ENCODE results near the gene TMEM258. TPM values are rescaled to one million over a fixed set of nuclear protein-coding genes. Genes with fewer than 3 reads are reported as not detected.

Gene TMEM258
- total RNA-seq, 6 experiments from 2014 or later, result 31.6 to 74.5 (median 55.3) TPM

DNA sequence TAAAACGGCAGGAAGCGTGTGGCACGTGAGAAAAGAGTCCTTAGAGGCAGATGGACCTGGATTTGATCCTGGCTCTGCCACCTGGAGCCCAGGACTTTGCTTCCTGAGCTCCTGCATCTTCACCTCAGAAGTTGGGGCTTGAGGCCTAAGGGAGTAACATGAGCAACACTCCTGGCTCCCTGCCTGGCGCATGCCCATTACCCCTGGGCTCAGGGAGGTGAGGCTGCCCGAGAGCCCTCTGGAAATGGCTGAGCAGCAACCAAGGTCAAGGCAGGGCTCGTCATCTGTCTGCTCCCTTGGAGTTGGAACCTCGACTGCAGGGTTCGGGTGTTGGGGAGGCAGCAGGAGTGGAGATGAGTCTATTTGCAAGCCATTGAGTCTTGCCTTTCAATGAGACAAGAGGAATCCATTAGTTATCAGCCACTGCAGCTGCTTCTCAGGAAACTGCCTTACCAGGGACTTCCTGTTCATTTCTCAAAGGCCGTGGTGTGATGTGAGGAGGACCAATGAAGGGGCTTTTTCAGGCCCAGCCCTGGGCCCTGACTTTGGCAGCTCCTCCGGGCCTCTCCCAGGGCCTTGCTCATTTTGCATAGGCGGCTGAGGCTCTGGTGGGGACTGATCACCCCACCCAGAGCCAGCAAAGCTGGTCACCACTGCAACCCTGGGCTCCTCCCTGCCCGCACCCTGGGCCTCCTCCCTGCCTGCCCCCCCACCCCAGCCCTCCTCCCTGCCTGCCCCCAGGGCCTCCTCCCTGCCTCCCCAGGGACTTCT, 42.1 kb upstream of the TMEM258 start:
- TF ChIP-seq POLR2A (IDR thresholded peaks at IDR 0.05), result no peak
- TF ChIP-seq, protein P1, sequence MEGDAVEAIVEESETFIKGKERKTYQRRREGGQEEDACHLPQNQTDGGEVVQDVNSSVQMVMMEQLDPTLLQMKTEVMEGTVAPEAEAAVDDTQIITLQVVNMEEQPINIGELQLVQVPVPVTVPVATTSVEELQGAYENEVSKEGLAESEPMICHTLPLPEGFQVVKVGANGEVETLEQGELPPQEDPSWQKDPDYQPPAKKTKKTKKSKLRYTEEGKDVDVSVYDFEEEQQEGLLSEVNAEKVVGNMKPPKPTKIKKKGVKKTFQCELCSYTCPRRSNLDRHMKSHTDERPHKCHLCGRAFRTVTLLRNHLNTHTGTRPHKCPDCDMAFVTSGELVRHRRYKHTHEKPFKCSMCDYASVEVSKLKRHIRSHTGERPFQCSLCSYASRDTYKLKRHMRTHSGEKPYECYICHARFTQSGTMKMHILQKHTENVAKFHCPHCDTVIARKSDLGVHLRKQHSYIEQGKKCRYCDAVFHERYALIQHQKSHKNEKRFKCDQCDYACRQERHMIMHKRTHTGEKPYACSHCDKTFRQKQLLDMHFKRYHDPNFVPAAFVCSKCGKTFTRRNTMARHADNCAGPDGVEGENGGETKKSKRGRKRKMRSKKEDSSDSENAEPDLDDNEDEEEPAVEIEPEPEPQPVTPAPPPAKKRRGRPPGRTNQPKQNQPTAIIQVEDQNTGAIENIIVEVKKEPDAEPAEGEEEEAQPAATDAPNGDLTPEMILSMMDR (IDR thresholded peaks at IDR 0.05), result no peak
- H3K4me1 ChIP-seq, result peaks cover 0 to 15% (median 7%) of the 10 kb centered on the region in 4 donors
- DNase-seq, result no peak
- intact Hi-C loops (cut with DNase I), result no loop called here
- 69% methylated on average over 3 of the region's 12 CpGs for WGBS (ENCODE audit: insufficient coverage, low coverage, low lambda C conversion rate, missing lambda C conversion rate)
- H3K36me3 ChIP-seq, result no peaks in the 10 kb centered on the region
- peak overlapping the region in 2 of 3 donors; percentile 33 to 47 for H3K27ac ChIP-seq
- H3K9me3 ChIP-seq, result no peaks in the 10 kb centered on the region
- H3K4me3 ChIP-seq, result no peak overlapping the region
- peak; percentile 43 to 64 (median 60) for ATAC-seq
- H3K27me3 ChIP-seq, result no peaks in the 10 kb centered on the region

DNA sequence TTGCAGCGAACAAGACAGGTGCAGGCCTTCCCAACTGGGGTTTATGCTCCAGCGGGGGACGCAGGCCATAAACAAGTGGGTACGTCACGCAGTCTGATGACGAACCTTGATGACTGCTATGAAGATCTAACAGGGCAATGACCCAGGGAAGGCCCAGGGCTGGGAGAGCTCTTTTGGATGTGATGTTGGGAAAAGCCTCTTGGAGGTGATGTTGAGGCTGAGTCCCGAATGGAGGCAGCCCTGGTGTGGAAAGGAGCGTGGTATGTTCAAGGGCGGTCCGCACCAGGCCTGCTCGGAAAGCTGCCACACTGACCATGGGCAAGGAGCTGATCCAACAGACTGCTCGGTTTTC, 41.5 kb upstream of the TMEM258 start:
- no peak for TF ChIP-seq POLR2A (IDR thresholded peaks at IDR 0.05)
- TF ChIP-seq, protein P1 (IDR thresholded peaks at IDR 0.05), result no peak

DNA sequence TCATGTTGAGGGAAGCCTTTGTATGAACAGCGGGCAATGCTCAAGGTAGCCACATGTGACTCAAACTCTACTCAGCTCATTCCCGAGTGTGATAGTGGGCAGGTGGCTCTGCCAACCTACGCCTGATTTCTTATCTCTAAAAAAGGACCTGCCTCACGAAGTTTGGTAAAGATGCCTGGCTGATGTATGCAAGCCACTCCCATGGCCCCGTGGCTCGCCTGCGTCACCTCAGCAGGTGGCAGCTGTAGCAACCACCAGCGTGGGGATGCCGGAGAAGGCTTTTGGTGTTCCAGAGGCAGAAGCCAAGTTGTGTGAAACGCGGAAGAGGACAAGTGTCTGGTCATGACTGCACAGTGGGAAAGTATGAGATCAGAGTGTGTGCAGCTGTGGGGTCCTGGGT, 41.1 kb upstream of the TMEM258 start:
- Histone ChIP-seq H3K9me3 (no peaks in the 10 kb centered on the region), H3K4me3 (no peak overlapping the region), H3K27me3 (no peaks in the 10 kb centered on the region), H3K36me3 (no peaks in the 10 kb centered on the region), H3K27ac (no peak overlapping the region), H3K4me1 (peaks cover 0 to 20% (median 9%) of the 10 kb centered on the region in 4 donors)
- TF ChIP-seq, protein P1 (IDR thresholded peaks at IDR 0.05), result no peak
- no peak for TF ChIP-seq POLR2A (IDR thresholded peaks at IDR 0.05)
- WGBS (ENCODE audit: insufficient coverage, low coverage, low lambda C conversion rate, missing lambda C conversion rate), result 90% methylated on average over 8 of the region's 11 CpGs
- intact Hi-C loops (cut with DNase I), result no loop called here
- ATAC-seq (no peak), DNase-seq (no peak)

More for the DNA sequence above, 41.5 kb upstream of the TMEM258 start:
- H3K27me3 ChIP-seq, result no peaks in the 10 kb centered on the region
- ATAC-seq, result no peak
- peaks cover 0 to 19% (median 9%) of the 10 kb centered on the region in 4 donors for H3K4me1 ChIP-seq
- H3K36me3 ChIP-seq, result no peaks in the 10 kb centered on the region
- DNase-seq, result no peak
- 82% methylated on average over 4 of the region's 12 CpGs for WGBS (ENCODE audit: insufficient coverage, low coverage, low lambda C conversion rate, missing lambda C conversion rate)
- intact Hi-C loops (cut with DNase I), result no loop called here
- H3K4me3 ChIP-seq, result no peak overlapping the region
- H3K27ac ChIP-seq, result peak overlapping the region in 1 of 3 donors; percentile 27
- H3K9me3 ChIP-seq, result no peaks in the 10 kb centered on the region

DNA sequence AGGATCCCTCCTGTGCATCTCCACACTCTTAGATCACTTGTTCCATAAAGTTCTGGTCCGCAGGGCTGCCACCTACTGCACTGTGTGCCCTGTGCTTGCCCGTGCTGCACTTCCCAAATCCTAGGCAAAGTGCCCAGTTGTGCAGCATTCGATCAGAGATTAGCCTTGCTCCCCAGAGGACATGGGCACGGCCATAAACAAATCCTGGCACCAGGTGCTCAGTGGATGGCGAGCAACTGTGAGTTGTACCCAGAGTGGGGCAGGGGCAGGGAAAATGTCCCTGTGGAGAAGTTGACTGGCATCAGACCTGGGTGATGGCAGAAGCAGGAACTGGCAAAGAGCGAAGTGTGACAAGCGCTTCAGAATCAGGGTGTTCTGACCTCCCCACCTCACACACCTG, 40.4 kb upstream of the TMEM258 start:
- H3K4me3 ChIP-seq, result no peak overlapping the region
- H3K27me3 ChIP-seq, result no peaks in the 10 kb centered on the region
- intact Hi-C loops (cut with DNase I), result no loop called here
- no peak overlapping the region for H3K27ac ChIP-seq
- 40% methylated on average over 6 of the region's 7 CpGs for WGBS (ENCODE audit: insufficient coverage, low coverage, low lambda C conversion rate, missing lambda C conversion rate)
- TF ChIP-seq POLR2A (IDR thresholded peaks at IDR 0.05), result no peak
- TF ChIP-seq, protein P1 (IDR thresholded peaks at IDR 0.05), result no peak
- peaks cover 0 to 20% (median 9%) of the 10 kb centered on the region in 4 donors for H3K4me1 ChIP-seq
- ATAC-seq (peak in 3 of 4 donors; percentile 14 to 73 (median 52)), DNase-seq (peak; percentile 41 to 74 (median 65))
- no peaks in the 10 kb centered on the region for H3K9me3 ChIP-seq
- no peaks in the 10 kb centered on the region for H3K36me3 ChIP-seq
